CD14-positive monocyte (primary cell): ENCODE data around the gene OR7G1. TPM values are rescaled to one million over a fixed set of nuclear protein-coding genes. Genes with fewer than 3 reads are reported as not detected.

Experiments
- DNase-seq, 3 donors: peaks; one replicate each; pipeline ENCODE4 v3.0.0-alpha.2; 2011 to 2022
- H2AFZ ChIP-seq: 2 replicates; pipeline ENCODE4 v1.6.0; 2012; ENCODE audit warnings: mild to moderate bottlenecking, low read depth, low read length, inconsistent platforms; ENCODE audit not compliant: insufficient read depth, poor library complexity, severe bottlenecking
- H3K27ac ChIP-seq, 2 donors: 1 replicate in 1 of 2; 2 replicates in 1 of 2; pipeline ENCODE4 v1.5.1; 2012 to 2013; ENCODE audit warnings: low read length in 2 of 2, control low read depth in 1 of 2, inconsistent platforms in 1 of 2, low read depth in 1 of 2, mild to moderate bottlenecking in 1 of 2
- H3K27me3 ChIP-seq, 2 donors: one replicate each; pipeline versions ENCODE4 v1.6.0 to v1.6.1; 2011 to 2013; ENCODE audit warnings: low read length in 2 of 2; ENCODE audit not compliant: control insufficient read depth in 2 of 2, insufficient read depth in 2 of 2
- H3K36me3 ChIP-seq, 2 donors: replicated peaks in 1 of 2; 1 replicate in 1 of 2; 2 replicates in 1 of 2; pipeline versions ENCODE4 v1.5.1 to v1.6.1; 2012 to 2013; ENCODE audit warnings: low read length in 2 of 2, control low read depth in 1 of 2, inconsistent platforms in 1 of 2, mild to moderate bottlenecking in 1 of 2; ENCODE audit not compliant: insufficient read depth in 2 of 2, control insufficient read depth in 1 of 2
- H3K4me1 ChIP-seq, 2 donors: 1 replicate in 1 of 2; 2 replicates in 1 of 2; pipeline versions ENCODE4 v1.5.1 to v1.6.1; 2012 to 2013; ENCODE audit warnings: low read length in 2 of 2, control low read depth in 1 of 2, inconsistent platforms in 1 of 2, mild to moderate bottlenecking in 1 of 2, moderate library complexity in 1 of 2; ENCODE audit not compliant: insufficient read depth in 2 of 2, control insufficient read depth in 1 of 2
- H3K4me2 ChIP-seq: replicated peaks from 2 replicates; pipeline ENCODE3; 2012; ENCODE audit warnings: low read length, moderate library complexity, mild to moderate bottlenecking; ENCODE audit not compliant: poor library complexity, severe bottlenecking; ENCODE audit errors: extremely low read depth
- H3K4me3 ChIP-seq, 3 experiments: fragments of 200-600 bp in 1 of 3; sonication (generic) in 1 of 3; replicated peaks in 1 of 3; 1 replicate in 2 of 3; 2 replicates in 1 of 3; pipeline ENCODE4 v1.5.1; 2011 to 2013; ENCODE audit warnings: low read length in 3 of 3, mild to moderate bottlenecking in 3 of 3, control low read depth in 2 of 3, low read depth in 2 of 3, inconsistent platforms in 1 of 3, moderate library complexity in 1 of 3
- H3K79me2 ChIP-seq: 2 replicates; pipeline ENCODE4 v1.6.0; 2012; ENCODE audit warnings: mild to moderate bottlenecking, control low read depth, inconsistent platforms, low read length, moderate library complexity; ENCODE audit not compliant: insufficient read depth
- H3K9ac ChIP-seq: 2 replicates; pipeline ENCODE4 v1.6.0; 2017; ENCODE audit warnings: low read length, mild to moderate bottlenecking; ENCODE audit not compliant: insufficient read depth, poor library complexity, severe bottlenecking
- H3K9me3 ChIP-seq, 2 donors: replicated peaks in 1 of 2; 1 replicate in 1 of 2; 2 replicates in 1 of 2; pipeline versions ENCODE4 v1.5.1 to v1.6.1; 2012 to 2013; ENCODE audit warnings: low read length in 2 of 2, control low read depth in 1 of 2; ENCODE audit not compliant: control insufficient read depth in 1 of 2, insufficient read depth in 1 of 2
- H4K20me1 ChIP-seq: 2 replicates; pipeline ENCODE4 v1.6.0; 2012; ENCODE audit warnings: mild to moderate bottlenecking, low read length, control low read depth, moderate library complexity; ENCODE audit not compliant: insufficient read depth
- H3K27ac Mint-ChIP-seq, 7 donors: one replicate each; pipeline ENCODE4 v1.8.0; 2020; ENCODE audit warnings: mild to moderate bottlenecking in 7 of 7, mixed read lengths in 7 of 7, moderate library complexity in 6 of 7, inconsistent platforms in 2 of 7
- H3K27me3 Mint-ChIP-seq, 3 donors: one replicate each; pipeline ENCODE4 v1.8.0; 2021 to 2022; ENCODE audit warnings: low read depth in 3 of 3, mild to moderate bottlenecking in 3 of 3, mixed read lengths in 3 of 3, moderate library complexity in 3 of 3, inconsistent platforms in 1 of 3
- H3K36me3 Mint-ChIP-seq, 2 donors: one replicate each; pipeline ENCODE4 v1.8.0; 2020; ENCODE audit warnings: mixed read lengths in 2 of 2, inconsistent platforms in 1 of 2, mild to moderate bottlenecking in 1 of 2
- H3K4me1 Mint-ChIP-seq: one replicate; pipeline ENCODE4 v1.8.0; 2020; ENCODE audit warnings: mild to moderate bottlenecking, mixed read lengths
- H3K4me3 Mint-ChIP-seq, 2 donors: one replicate each; pipeline ENCODE4 v1.8.0; 2020; ENCODE audit warnings: mild to moderate bottlenecking in 2 of 2, mixed read lengths in 2 of 2, moderate library complexity in 1 of 2
- H3K9me3 Mint-ChIP-seq, 7 donors: one replicate each; pipeline ENCODE4 v1.8.0; 2020 to 2022; ENCODE audit warnings: mixed read lengths in 7 of 7, mild to moderate bottlenecking in 6 of 7, moderate library complexity in 6 of 7, inconsistent platforms in 2 of 7
- WGBS: methylation state at CpG from one replicate; pipeline ENCODE4 v1.1.5; 2013; ENCODE audit warnings: missing lambda C conversion rate; ENCODE audit not compliant: insufficient coverage; 5-methylcytosine and 5-hydroxymethylcytosine counted together
- intact Hi-C, 2 donors: fragments of 100-400 bp; cut with micrococcal nuclease; formaldehyde crosslinking; loops; one replicate each; pipeline versions ENCODE4 v1.15.0 to v1.15.1; 2023
- polyA plus RNA-seq, 3 donors: library from polyadenylated mRNA; depleted of rRNA in 1 of 3; unstranded in 2 of 3; stranded (reverse) in 1 of 3; fragments of 300-500 nt in 2 of 3; fragments of >200 nt in 1 of 3; fragmentation: Illumina TruSeq in 2 of 3; gene quantifications; 1 replicate in 2 of 3; 2 replicates in 1 of 3; pipeline ENCODE4 v1.2.3, GENCODE V29; 2012 to 2021
- TF ChIP-seq, protein P1 (sequence below): fragments of 200-600 bp; IDR thresholded peaks from one replicate; pipeline ENCODE4 v1.8.0; 2022; ENCODE audit warnings: antibody characterized with exemption, mild to moderate bottlenecking

Gene OR7G1
- polyA plus RNA-seq, 3 donors: not detected

DNA sequence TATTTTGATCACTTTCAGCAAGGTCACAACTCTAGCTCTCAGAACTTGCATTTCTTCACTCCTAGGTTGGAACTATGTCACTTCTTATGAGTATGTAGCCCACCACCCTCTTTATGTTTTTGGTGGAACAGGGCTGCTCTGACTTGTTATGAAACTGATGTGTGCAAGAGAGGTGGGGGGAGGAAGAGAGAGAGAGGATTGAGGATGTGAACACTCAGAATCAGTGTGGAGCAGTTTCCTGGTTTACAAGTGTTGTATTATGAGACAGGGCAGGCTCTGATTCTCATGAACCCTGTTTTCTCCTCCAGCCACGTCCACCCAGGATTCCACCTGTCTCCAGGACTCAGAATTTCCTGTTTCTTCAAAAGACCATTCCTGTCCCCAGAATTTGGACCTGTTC lies 40.7 kb upstream of the OR7G1 start:
- TF ChIP-seq, protein P1, sequence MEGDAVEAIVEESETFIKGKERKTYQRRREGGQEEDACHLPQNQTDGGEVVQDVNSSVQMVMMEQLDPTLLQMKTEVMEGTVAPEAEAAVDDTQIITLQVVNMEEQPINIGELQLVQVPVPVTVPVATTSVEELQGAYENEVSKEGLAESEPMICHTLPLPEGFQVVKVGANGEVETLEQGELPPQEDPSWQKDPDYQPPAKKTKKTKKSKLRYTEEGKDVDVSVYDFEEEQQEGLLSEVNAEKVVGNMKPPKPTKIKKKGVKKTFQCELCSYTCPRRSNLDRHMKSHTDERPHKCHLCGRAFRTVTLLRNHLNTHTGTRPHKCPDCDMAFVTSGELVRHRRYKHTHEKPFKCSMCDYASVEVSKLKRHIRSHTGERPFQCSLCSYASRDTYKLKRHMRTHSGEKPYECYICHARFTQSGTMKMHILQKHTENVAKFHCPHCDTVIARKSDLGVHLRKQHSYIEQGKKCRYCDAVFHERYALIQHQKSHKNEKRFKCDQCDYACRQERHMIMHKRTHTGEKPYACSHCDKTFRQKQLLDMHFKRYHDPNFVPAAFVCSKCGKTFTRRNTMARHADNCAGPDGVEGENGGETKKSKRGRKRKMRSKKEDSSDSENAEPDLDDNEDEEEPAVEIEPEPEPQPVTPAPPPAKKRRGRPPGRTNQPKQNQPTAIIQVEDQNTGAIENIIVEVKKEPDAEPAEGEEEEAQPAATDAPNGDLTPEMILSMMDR: no peak

DNA sequence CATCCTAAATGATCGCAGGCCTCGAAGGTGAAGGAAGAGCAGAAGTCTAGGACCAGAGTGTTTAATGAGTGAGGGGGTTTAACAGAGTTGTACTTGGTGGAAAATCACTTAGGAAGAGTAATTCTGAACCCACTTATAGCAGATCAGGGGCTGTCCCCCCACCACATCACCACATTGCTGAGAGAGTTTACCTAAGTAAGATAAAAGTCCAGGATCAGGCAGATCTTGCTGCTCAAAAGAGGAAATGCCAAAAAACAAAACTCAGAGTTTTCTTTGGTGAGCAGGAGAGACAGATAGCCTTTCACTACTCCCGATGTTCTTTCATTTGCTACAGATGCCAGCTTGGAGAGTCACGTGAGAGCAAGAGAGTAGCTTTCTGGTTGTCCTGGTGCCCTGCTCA lies 40.0 kb upstream of the OR7G1 start:
- H3K4me2 ChIP-seq: no peak overlapping the region
- H3K27ac ChIP-seq: no peak overlapping the region
- intact Hi-C loops: no loop called here
- no peak overlapping the region for H3K4me3 ChIP-seq
- H3K27ac Mint-ChIP-seq: peak overlapping the region in 2 of 7 donors; percentile 37 to 39
- H3K9me3 ChIP-seq: peaks cover 85 to 91% of the 10 kb centered on the region in 2 donors
- WGBS: 100% methylated on average over 2 of the region's 4 CpGs
- H2AFZ ChIP-seq: no peak overlapping the region
- H3K27me3 ChIP-seq: no peaks in the 10 kb centered on the region
- no peak for DNase-seq
- peaks cover 0 to 1% (median 0%) of the 10 kb centered on the region in 3 donors for H3K27me3 Mint-ChIP-seq
- peaks cover 53 to 100% of the 10 kb centered on the region in 2 donors for H3K36me3 ChIP-seq
- no peak overlapping the region for H3K9ac ChIP-seq
- peaks cover 33% of the 10 kb centered on the region for H4K20me1 ChIP-seq
- TF ChIP-seq, protein P1: no peak
- H3K79me2 ChIP-seq: peaks cover 68% of the 10 kb centered on the region
- H3K36me3 Mint-ChIP-seq: peaks cover 88 to 98% of the 10 kb centered on the region in 2 donors
- no peak overlapping the region for H3K4me3 Mint-ChIP-seq
- H3K9me3 Mint-ChIP-seq: peaks cover 67 to 89% (median 71%) of the 10 kb centered on the region in 7 donors
- no peaks in the 10 kb centered on the region for H3K4me1 ChIP-seq
- H3K4me1 Mint-ChIP-seq: peaks cover 5% of the 10 kb centered on the region

More for the DNA sequence above, 40.7 kb upstream of the OR7G1 start:
- Histone ChIP-seq H3K27me3 (no peaks in the 10 kb centered on the region), H2AFZ (no peak overlapping the region), H3K4me3 (no peak overlapping the region), H3K79me2 (peaks cover 61% of the 10 kb centered on the region), H3K9me3 (peaks cover 85 to 91% of the 10 kb centered on the region in 2 donors), H4K20me1 (peaks cover 27% of the 10 kb centered on the region), H3K27ac (no peak overlapping the region), H3K4me2 (no peak overlapping the region), H3K36me3 (peaks cover 60 to 100% of the 10 kb centered on the region in 2 donors), H3K9ac (no peak overlapping the region), H3K4me1 (no peaks in the 10 kb centered on the region)
- no peak for DNase-seq
- H3K27me3 Mint-ChIP-seq: peaks cover 0 to 1% (median 0%) of the 10 kb centered on the region in 3 donors
- WGBS: 40% methylated on average over 1 of the region's 1 CpG
- H3K9me3 Mint-ChIP-seq: peaks cover 68 to 91% (median 73%) of the 10 kb centered on the region in 7 donors
- intact Hi-C loops: no loop called here
- peaks cover 5% of the 10 kb centered on the region for H3K4me1 Mint-ChIP-seq
- H3K27ac Mint-ChIP-seq: peak overlapping the region in 1 of 7 donors; percentile 46
- peak overlapping the region in 1 of 2 donors; percentile 17 for H3K4me3 Mint-ChIP-seq
- peaks cover 90 to 98% of the 10 kb centered on the region in 2 donors for H3K36me3 Mint-ChIP-seq
